RWPE1 (cell line): ENCODE data around the gene HPSE2.

Experiments
- CTCF ChIA-PET: fragments of 350-600 bp; sonication (Branson Sonifier 250); formaldehyde crosslinking; extraction: SDS; loops from one replicate; lab custom pipeline; 2021; lab: Yijun Ruan, JAX
- POLR2A ChIA-PET: fragments of 400-600 bp; formaldehyde crosslinking; extraction: SDS; loops from one replicate; lab custom pipeline; 2020; ENCODE audit warnings: antibody characterized with exemption; ENCODE audit not compliant: low non-redundant PET; lab: Yijun Ruan, JAX
- DNase-seq: peaks from one replicate; pipeline ENCODE4 v3.0.0; 2012; ENCODE audit warnings: low spot score
- H3K27ac ChIP-seq: fragments of 450-650 bp; 2 replicates; pipeline ENCODE4 v1.5.1; 2017
- TF ChIP-seq, protein P1 (sequence below): fragments of 450-650 bp; conservative IDR thresholded peaks from 2 replicates; pipeline ENCODE4 v1.5.1; 2017; ENCODE audit warnings: low read depth, mild to moderate bottlenecking

HPSE2 gene

DNA sequence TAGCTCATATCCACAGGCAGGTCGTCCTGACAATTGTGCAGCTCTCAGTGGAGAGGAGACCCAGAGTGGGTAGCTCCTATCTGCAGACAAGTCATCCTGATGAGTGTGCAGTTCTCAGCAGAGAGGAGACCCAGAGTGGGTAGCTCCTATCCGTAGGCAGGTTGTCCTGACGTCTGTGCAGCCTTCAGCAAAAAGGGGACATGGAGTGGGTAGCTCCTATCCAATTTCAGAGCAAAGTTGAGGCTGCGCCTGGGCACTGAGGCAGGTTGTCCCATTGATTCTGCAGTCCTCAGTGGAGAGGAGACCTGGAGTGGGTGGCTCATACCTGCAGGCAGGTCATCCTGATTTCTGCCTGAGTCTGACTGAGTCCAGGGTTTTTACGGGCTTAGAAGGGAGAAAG is 111.8 kb downstream of the HPSE2 start:
- ChIA-PET POLR2A (no interaction called here), CTCF (interaction anchor here (0.6 kb wide), 1 partner anchor 136 kb away, joined by 4 read pairs; no protein-coding TSS in a partner anchor)
- TF ChIP-seq, protein P1, sequence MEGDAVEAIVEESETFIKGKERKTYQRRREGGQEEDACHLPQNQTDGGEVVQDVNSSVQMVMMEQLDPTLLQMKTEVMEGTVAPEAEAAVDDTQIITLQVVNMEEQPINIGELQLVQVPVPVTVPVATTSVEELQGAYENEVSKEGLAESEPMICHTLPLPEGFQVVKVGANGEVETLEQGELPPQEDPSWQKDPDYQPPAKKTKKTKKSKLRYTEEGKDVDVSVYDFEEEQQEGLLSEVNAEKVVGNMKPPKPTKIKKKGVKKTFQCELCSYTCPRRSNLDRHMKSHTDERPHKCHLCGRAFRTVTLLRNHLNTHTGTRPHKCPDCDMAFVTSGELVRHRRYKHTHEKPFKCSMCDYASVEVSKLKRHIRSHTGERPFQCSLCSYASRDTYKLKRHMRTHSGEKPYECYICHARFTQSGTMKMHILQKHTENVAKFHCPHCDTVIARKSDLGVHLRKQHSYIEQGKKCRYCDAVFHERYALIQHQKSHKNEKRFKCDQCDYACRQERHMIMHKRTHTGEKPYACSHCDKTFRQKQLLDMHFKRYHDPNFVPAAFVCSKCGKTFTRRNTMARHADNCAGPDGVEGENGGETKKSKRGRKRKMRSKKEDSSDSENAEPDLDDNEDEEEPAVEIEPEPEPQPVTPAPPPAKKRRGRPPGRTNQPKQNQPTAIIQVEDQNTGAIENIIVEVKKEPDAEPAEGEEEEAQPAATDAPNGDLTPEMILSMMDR: no peak
- no peak for DNase-seq
- no peak overlapping the region for H3K27ac ChIP-seq

DNA sequence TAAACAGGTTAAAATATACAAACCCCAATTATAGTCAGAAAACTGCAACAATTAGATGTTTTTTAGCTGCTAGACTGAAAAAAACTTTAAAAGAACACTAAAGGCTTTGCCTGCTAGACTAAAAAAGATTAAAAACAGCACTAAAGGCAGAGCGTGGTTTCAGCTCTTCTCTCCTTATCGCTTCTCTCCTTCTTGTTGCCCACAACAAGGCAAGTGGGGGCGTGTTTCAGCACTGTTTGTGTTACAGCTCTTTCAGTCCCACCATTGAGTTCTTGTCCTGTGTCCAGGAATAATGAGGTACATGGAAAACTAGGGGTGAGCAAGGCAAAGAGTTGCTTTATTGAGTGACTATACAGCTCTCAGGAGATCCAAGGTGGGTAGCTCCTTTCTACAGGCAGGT is 112.3 kb downstream of the HPSE2 start:
- ChIA-PET CTCF (no interaction called here), POLR2A (no interaction called here)
- TF ChIP-seq, protein P1: no peak
- DNase-seq: no peak
- H3K27ac ChIP-seq: no peak overlapping the region

DNA sequence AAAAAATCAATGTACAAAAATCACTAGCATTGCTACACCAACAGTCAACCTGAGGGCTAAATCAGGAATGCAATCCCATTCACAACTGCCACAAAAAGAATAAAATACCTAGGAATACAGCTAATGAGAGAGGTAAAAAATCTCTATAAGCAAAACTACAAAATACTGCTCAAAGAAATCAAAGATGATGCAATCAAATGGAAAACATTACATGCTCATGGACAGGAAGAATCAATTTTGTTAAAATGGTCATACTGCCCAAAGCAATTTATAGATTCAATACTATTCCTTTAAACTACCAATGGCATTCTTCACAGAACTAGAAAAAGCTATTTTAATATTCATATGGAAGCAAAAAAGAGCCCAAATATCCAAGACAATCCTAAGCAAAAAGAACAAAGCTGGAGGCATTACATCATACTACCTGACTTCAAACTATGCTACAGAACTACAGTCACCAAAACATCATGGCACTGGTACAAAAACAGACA is 116.3 kb downstream of the HPSE2 start:
- ChIA-PET POLR2A (no interaction called here), CTCF (interaction anchor here (0.6 kb wide), 1 partner anchor 73 kb away, joined by 4 read pairs; no protein-coding TSS in a partner anchor)
- H3K27ac ChIP-seq: no peak overlapping the region
- no peak for DNase-seq
- TF ChIP-seq, protein P1: no peak

DNA sequence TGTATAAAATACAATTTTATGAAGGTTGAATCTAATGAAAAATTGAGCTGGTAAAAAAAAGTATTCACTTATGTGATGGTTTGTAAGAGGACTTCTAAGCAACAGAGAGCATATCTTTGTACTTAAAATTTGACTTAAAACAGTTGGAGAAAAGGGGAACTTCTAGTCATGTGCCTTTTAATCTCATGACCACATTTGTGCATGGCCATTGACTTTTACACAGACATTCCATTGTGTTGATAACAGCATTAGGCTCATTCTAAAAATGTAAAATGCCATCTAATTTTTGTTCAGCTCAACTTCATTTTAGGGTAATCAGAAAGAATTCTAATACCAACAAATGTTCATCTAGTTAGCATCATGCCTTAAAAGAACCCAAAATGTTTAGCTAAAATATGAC is 119.9 kb downstream of the HPSE2 start:
- no peak overlapping the region for H3K27ac ChIP-seq
- ChIA-PET CTCF (no interaction called here), POLR2A (interaction anchor here (0.7 kb wide), 1 partner anchor 234 kb away, joined by 5 read pairs; no protein-coding TSS in a partner anchor)
- no peak for DNase-seq
- TF ChIP-seq, protein P1: no peak

DNA sequence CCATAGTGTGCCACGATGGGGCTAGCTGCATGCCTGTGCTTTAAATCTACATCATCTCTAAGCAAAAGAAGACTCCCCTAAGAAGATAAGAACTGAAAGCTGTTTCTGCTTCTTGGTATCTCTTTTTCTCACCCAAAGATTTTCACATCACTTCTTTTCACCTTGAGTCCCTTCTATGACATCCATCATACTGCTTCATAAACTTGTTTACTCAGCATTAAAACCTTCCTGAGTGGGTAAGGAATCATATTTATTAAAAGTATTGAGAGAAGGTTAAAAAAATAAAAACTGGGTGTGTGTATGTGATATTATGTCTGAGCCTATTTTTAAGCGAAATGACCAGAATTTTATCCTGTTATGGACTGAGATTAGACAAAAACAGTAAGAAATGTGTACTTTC is 150.3 kb downstream of the HPSE2 start:
- TF ChIP-seq, protein P1: no peak
- no peak for DNase-seq
- ChIA-PET POLR2A (no interaction called here), CTCF (interaction anchor here (0.6 kb wide), 1 partner anchor 48 kb away, joined by 3 read pairs; no protein-coding TSS in a partner anchor)
- H3K27ac ChIP-seq: no peak overlapping the region

DNA sequence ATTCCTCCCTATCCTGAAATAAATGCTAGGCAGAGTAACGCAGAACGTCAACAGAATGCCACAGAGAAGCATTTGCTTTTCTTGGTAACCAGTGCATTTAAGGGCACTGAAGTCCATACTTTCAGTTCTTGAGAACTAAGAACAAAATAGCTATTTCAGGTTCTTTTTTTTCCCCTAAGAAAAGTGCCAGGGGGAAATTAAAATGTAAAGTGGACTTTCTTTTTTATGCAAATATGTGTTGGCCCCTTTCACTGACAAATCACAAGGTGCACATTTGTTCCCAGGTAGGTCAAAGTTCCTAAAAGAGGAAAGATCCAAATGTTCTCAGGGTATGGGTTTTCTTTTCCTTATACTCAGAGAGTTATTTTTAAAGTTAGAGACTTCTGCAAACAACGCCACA is 151.5 kb downstream of the HPSE2 start:
- TF ChIP-seq, protein P1: no peak
- H3K27ac ChIP-seq: no peak overlapping the region
- no peak for DNase-seq
- POLR2A ChIA-PET: no interaction called here
- CTCF ChIA-PET: no interaction called here
